ENCODE results near the gene AZGP1. TPM values are rescaled to one million over a fixed set of nuclear protein-coding genes. Genes with fewer than 3 reads are reported as not detected.

AZGP1 gene
- total RNA-seq, 1 experiment from 2014 or later: 0.62 TPM

Other genes starting within 250 kb of the AZGP1 start
- gene CYP3A7, start 240.8 kb downstream of the AZGP1 start, total RNA-seq (2014; rRNA removed; shearing (Covaris generic)): not detected in 2 replicates
- 0.05 TPM in 1 of 2 replicates, not detected in the other for gene CYP3A4, start 191.8 kb downstream of the AZGP1 start, total RNA-seq (2014; rRNA removed; shearing (Covaris generic))
- not detected in 2 replicates for gene CYP3A43, start 148.0 kb downstream of the AZGP1 start, total RNA-seq (2014; rRNA removed; shearing (Covaris generic))
- not detected in 2 replicates for gene OR2AE1, start 99.0 kb downstream of the AZGP1 start, total RNA-seq (2014; rRNA removed; shearing (Covaris generic))
- 10.3 and 17.8 TPM in 2 replicates for gene TRIM4, start 56.5 kb downstream of the AZGP1 start, total RNA-seq (2014; rRNA removed; shearing (Covaris generic))
- not detected in 2 replicates for gene GJC3, start 46.4 kb downstream of the AZGP1 start, total RNA-seq (2014; rRNA removed; shearing (Covaris generic))
- gene ZKSCAN1, start 39.6 kb upstream of the AZGP1 start, total RNA-seq (2014; rRNA removed; shearing (Covaris generic)): 9.4 and 15.9 TPM in 2 replicates
- gene ZSCAN21, start 73.7 kb upstream of the AZGP1 start, total RNA-seq (2014; rRNA removed; shearing (Covaris generic)): 7.4 TPM in 2 replicates
- 23.6 and 25.4 TPM in 2 replicates for gene ZNF3, start 105.7 kb upstream of the AZGP1 start, total RNA-seq (2014; rRNA removed; shearing (Covaris generic))
- 98.4 and 109 TPM in 2 replicates for gene COPS6, start 112.9 kb upstream of the AZGP1 start, total RNA-seq (2014; rRNA removed; shearing (Covaris generic))
- 146 and 183 TPM in 2 replicates for gene MCM7, start 125.4 kb upstream of the AZGP1 start, total RNA-seq (2014; rRNA removed; shearing (Covaris generic))
- 21.7 and 23.3 TPM in 2 replicates for gene AP4M1, start 125.6 kb upstream of the AZGP1 start, total RNA-seq (2014; rRNA removed; shearing (Covaris generic))
- 60.7 and 93.2 TPM in 2 replicates for gene TAF6, start 143.3 kb upstream of the AZGP1 start, total RNA-seq (2014; rRNA removed; shearing (Covaris generic))
- 24.1 and 33.6 TPM in 2 replicates for gene CNPY4, start 143.6 kb upstream of the AZGP1 start, total RNA-seq (2014; rRNA removed; shearing (Covaris generic))
- gene MBLAC1, start 150.9 kb upstream of the AZGP1 start, total RNA-seq (2014; rRNA removed; shearing (Covaris generic)): 4.6 and 4.8 TPM in 2 replicates
- gene LAMTOR4, start 172.9 kb upstream of the AZGP1 start, total RNA-seq (2014; rRNA removed; shearing (Covaris generic)): 145 and 157 TPM in 2 replicates
- gene TRAPPC14, start 182.7 kb upstream of the AZGP1 start, total RNA-seq (2014; rRNA removed; shearing (Covaris generic)): 6.4 and 10.5 TPM in 2 replicates
- 1.9 and 3.9 TPM in 2 replicates for gene GAL3ST4, start 192.6 kb upstream of the AZGP1 start, total RNA-seq (2014; rRNA removed; shearing (Covaris generic))
- 2.8 and 4.2 TPM in 2 replicates for gene GPC2, start 201.3 kb upstream of the AZGP1 start, total RNA-seq (2014; rRNA removed; shearing (Covaris generic))
- 8.3 and 10.5 TPM in 2 replicates for gene STAG3, start 201.9 kb upstream of the AZGP1 start, total RNA-seq (2014; rRNA removed; shearing (Covaris generic))
- gene PVRIG, start 243.9 kb upstream of the AZGP1 start, total RNA-seq (2014; rRNA removed; shearing (Covaris generic)): not detected in 2 replicates

All from M059J (cell line).